Embryonic facial prominence (tissue), 1 donor: Measurements from ENCODE around the gene SEMA5A.
A peak's percentile ranks its signal among the peaks of the same experiment; 100 is the strongest.

Source experiments
- DNase-seq: peaks from one replicate; pipeline ENCODE4 v3.0.0-alpha.2; 2016; ENCODE audit errors: extremely low spot score

Gene SEMA5A

GRCh38 chr5:9169557-9169902 is 376.3 kb downstream of the SEMA5A start:
- no peak for DNase-seq

- DNase-seq: no peak
These were observed 376.9 kb downstream of the SEMA5A start for GRCh38 chr5:9168791-9169556.

- DNase-seq: peak; percentile 19
These were observed 379.4 kb downstream of the SEMA5A start for GRCh38 chr5:9166202-9167112.

- no peak for DNase-seq
These were observed 380.3 kb downstream of the SEMA5A start for GRCh38 chr5:9165546-9165945.

- DNase-seq: no peak
These were observed 385.1 kb downstream of the SEMA5A start for GRCh38 chr5:9160747-9161146.

- DNase-seq: no peak
These were observed 388.1 kb downstream of the SEMA5A start for GRCh38 chr5:9157811-9158210.

GRCh38 chr5:9157020-9157419 is 388.9 kb downstream of the SEMA5A start:
- DNase-seq: no peak

GRCh38 chr5:9156282-9156681 is 389.6 kb downstream of the SEMA5A start:
- DNase-seq: no peak

- DNase-seq: no peak
These were observed 394.0 kb downstream of the SEMA5A start for GRCh38 chr5:9151684-9152427.

- no peak for DNase-seq
These were observed 395.9 kb downstream of the SEMA5A start for GRCh38 chr5:9149988-9150387.

- DNase-seq: no peak
These were observed 397.6 kb downstream of the SEMA5A start for GRCh38 chr5:9148242-9148641.

- DNase-seq: no peak
These were observed 405.2 kb downstream of the SEMA5A start for GRCh38 chr5:9140711-9141110.

GRCh38 chr5:9140202-9140601 is 405.7 kb downstream of the SEMA5A start:
- no peak for DNase-seq

- no peak for DNase-seq
These were observed 406.5 kb downstream of the SEMA5A start for GRCh38 chr5:9139344-9139743.

- no peak for DNase-seq
These were observed 417.7 kb downstream of the SEMA5A start for GRCh38 chr5:9128136-9128535.

- no peak for DNase-seq
These were observed 419.4 kb downstream of the SEMA5A start for GRCh38 chr5:9126490-9126889.

- no peak for DNase-seq
These were observed 420.0 kb downstream of the SEMA5A start for GRCh38 chr5:9125852-9126251.

GRCh38 chr5:9124838-9125237 is 421.0 kb downstream of the SEMA5A start:
- DNase-seq: no peak

- DNase-seq: no peak
These were observed 421.8 kb downstream of the SEMA5A start for GRCh38 chr5:9124071-9124470.

- DNase-seq: no peak
These were observed 423.3 kb downstream of the SEMA5A start for GRCh38 chr5:9122528-9122927.

- no peak for DNase-seq
These were observed 424.3 kb downstream of the SEMA5A start for GRCh38 chr5:9121597-9121996.

GRCh38 chr5:9118852-9119251 is 427.0 kb downstream of the SEMA5A start:
- no peak for DNase-seq
